DLD1 (cell line): Measurements from ENCODE around the gene CFAP54.
"Not testable (repeated sequence)": the region's sequence is repeated elsewhere in the genome, so short reads cannot be mapped to it uniquely, and the experiment has no call there.

Source experiments
- in situ Hi-C: cut with HindIII; loops from 2 replicates; pipeline ENCODE4 v1.10.0; 2017; ENCODE audit warnings: low sequenced_read_pairs

Gene CFAP54, protein sequence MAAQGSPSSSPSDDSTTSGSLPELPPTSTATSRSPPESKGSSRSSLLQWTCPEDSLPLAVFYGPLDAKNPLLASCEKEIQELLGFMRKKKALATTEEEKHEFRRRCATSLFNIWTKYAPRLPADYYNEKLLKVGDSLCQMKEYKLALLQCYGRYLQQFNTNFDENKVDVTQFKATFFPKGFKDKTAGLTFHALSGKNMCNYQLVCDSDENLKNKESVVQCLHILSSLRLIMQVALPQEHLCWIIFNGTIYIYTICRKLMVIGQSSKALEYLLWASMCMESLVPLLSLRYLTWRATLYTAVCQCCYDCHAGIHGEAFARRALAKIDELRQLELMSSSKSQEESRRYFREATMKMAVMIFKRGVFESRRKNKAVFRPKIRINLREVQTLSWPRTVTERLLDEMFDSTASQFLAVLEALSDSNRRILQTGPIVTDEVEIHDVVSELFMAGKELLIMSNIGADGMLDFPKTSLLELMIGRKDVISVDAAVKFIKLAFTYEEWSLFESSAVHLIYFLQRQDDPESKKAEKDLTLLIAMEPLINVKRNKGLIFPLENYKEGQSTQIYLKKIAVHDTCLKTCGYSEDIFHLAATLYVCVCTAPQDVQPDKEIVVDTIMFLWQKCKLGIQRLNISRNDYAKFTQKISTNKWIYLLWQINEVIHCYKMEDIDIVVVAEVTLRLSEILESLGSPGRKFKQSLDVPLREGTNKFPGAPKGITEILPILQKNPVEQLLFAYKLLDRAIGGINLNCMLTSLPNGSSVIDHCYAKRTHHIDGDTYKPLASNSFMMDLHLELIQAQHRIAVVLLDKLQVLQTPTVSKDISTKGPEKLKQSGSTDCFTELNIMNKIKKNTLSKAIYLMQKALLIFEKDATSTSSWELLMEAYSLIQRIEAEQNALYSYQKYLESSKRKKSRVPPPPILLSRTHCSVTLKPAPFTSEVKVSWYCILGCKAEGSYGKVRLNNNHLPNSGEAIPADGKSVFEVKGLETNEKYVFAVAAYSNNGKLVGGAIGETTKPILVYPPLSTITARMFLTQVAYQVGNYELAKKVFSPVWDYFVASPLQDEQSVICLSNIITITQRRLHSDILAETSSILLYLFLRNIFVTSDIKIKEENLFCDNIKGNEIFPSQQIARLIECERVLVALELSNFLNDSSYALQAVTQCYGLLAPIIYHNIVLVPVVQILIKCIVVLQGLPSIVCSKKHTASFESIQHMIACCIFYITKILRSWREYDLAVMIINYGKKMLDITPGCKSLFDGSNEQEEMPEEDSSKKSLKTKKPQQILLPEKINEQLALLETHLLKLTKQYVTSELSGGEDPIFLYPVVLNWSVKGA (N-terminal part only)

DNA sequence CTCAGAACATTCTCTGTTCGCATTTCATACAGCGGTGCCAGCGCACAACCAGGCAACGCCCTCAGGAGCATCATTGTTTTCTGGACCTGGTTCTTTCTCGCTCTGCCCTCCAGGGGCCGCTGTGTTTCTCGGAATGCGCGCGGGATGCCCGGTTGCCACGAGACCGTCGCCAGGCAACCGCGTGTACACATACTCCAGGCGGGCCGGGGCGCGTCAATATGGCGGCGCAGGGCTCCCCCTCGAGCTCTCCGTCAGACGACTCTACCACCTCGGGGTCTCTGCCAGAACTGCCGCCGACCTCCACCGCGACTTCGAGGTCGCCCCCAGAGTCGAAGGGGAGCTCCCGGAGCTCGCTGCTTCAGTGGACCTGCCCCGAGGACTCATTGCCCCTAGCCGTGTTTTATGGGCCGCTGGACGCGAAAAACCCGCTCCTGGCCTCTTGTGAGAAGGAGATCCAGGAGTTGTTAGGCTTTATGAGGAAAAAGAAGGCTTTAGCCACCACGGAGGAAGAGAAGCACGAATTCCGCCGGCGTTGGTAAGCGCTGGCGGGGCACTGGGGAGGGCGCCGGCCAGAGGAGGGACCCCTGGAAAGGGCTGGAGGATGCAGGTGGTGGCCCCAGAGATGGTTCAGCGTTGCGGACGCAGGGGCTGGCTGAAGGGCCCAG lies at the start of gene CFAP54:
Gene CFAP54 (plus strand): TSS at position 186 of the 665 bp plus-strand sequence. CDS start 33 bp downstream, at position 219.
- in situ Hi-C loops = no loop called here

DNA sequence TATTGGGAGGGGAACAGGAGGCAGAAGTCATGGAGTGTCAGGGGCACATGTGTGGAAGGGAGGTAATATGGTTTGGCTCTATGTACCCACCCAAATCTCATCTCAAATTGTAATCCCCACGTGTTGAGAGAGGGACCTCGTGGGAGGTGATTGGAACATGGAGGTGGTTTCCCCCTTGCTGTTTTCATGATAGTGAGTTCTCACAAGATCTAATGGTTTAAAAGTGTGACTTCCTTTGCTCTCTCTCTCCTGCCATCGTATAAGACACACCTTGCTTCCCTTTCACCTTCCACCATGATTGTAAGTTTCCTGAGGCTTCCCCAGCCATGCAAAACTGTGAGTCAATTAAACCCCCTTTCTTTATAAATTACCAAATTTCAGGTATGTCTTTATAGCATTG lies 47.6 kb upstream of the CFAP54 start:
- in situ Hi-C loops = no loop called here

DNA sequence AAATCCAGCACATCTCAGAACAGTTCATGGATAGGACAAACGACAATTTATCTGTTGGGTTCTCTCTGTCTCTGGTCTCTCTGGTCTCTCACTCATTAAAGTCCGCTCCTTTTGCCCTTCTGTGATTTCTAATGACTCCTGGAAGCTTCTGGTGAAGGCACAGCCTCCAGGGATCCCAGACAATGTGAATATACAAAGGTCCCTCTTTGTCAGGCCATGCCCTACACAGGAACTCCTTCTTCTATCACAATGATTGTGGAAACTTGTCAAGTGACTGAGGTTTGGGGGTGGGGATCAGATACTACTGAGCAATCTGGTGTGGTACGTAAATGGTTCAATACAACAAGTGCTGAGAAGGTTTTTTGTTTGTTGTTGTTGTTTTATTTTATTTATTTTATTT lies 46.5 kb upstream of the CFAP54 start:
- in situ Hi-C loops = no loop called here

DNA sequence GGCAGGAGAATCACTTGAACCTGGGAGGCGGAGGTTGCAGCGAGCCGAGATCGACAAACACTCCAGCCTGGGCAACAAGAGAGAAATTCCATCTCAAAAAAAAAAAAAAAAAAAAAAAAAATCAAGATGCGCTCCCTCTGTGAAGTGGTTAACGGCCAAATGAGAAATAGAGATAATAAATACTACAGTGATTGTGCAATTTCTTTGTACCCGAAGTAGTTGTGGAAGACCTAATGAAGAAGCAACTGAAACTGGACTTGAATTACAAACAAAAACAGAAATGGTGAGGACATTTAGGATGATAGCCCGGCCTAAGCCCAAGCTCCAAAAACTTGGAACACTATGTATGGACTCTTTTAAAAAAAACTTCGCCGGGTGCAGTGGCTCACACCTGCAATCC lies 45.0 kb upstream of the CFAP54 start:
- in situ Hi-C loops = no loop called here

DNA sequence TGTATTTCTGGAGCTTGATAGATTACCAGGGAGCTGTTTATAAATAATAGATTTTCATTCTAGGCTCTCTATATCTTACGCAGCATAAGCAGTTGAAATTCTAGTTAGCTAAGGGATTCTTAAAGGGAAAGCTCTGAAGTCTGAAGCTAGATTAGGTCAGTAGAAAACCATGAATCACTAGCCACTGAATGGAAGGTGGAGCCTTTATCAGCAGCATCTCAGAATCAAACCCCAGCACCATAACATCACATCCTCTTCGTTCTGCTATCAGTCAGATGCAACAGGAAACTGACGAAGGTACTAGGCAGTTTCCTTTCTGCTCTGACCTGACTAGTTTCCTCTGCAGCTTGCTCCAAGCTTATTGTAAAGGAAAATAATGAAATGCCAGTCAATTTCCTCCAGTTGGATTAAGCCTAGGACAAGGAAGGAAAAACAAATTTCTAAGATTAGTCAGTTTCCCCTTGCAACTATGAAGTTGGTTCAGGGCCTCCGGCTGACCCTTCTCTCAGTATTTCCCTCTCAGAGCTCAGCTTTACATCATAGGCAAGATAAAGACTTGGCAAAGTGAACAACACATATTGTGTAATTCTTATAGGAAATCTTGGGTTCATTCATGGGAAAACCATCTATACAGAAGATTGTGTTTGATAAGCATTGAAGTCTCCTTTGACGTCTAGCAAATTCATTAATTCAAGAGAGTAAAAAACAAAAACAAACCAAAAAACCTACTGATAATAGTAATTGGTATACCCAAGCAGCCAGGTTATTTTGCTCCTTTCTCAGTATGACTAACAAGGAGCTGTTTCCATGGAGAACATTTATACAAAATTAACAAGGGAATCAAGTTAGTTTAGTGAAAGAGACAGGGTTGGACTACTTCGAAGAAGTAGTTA lies 43.4 kb upstream of the CFAP54 start:
- in situ Hi-C loops = no loop called here

DNA sequence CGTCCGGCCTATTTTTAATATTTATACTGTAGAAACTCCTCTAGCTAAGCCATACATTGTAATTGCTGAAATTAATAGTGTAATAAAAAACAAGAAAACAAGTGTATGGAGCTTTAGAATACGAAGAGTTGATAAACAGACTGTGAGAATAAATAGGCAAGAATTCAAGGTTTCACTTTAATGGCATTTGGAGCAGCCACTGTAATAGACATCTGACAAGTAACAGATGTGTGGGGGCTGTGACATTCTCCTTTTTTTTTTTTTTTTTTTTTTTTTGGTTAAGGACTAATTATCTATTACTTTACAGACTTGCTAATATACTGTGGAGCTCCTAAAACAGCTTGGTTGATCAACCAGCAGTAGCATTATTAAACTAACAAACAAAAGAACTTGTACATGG lies 42.1 kb upstream of the CFAP54 start:
- in situ Hi-C loops = no loop called here

DNA sequence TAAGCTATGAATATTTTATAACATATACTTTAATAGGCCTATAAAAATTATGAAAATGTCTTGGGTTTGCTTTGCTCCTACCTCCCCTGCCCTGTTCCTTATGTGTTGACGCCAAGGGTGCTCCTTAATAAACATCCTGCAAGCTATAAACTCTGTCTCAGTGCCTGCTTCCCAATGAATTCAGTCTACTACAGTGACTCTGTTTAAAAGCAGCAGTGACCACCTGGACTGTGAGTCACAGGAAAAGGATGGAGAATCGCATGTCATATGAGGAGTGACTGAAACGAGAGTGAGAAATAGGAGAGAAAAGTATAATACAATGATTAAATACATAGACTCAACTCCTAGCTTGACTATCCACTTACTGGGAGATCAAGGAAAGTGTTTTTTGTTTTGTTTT lies 41.1 kb upstream of the CFAP54 start:
- in situ Hi-C loops = no loop called here

DNA sequence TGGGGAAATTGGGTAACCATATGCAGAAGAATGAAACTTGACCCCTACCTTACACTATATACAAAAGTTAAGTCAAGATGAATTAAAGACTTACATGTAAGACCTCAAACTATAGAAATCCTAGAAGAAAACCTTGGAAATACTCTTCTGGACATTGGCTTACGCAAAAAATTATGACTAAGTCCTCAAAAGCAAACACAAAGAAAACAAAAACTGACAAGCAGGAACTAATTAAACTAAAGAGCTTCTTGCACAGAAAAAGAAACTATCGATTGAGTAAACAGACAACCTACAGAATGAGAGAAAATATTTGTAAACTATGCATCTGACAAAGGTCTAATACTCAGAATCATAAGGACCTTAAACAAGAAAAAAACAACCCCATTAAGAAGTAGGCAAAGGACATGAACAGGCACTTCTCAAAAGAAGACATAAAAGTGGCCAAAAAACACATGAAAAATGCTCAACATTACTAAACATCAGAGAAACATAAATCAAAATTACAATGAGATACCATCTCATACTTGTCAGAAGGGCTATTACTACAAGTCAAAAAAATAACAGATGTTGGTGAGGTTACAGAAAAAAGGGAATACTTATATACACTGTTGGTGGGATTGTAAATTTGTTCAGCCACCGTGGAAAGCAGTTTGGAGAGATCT lies 37.0 kb upstream of the CFAP54 start:
- in situ Hi-C loops = no loop called here

DNA sequence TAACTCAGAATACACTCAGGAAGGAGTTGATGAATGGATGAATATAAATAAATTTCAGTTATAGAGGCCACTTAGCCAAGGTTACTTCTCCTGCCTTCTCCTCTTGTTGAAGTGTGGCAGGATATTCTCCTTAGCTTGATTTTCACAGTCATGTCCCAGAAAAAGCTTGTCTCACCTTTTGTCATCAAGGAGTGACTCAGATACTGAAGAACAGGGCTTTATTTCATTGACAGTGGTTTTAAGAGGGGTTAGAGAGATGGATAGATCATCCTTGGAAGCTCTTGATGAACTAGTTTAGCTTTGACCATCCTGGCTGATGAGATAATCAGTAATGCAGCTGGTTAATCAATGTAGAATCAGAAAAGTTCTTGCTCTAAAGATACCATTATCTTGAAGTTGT lies 35.0 kb upstream of the CFAP54 start:
- in situ Hi-C loops = no loop called here

DNA sequence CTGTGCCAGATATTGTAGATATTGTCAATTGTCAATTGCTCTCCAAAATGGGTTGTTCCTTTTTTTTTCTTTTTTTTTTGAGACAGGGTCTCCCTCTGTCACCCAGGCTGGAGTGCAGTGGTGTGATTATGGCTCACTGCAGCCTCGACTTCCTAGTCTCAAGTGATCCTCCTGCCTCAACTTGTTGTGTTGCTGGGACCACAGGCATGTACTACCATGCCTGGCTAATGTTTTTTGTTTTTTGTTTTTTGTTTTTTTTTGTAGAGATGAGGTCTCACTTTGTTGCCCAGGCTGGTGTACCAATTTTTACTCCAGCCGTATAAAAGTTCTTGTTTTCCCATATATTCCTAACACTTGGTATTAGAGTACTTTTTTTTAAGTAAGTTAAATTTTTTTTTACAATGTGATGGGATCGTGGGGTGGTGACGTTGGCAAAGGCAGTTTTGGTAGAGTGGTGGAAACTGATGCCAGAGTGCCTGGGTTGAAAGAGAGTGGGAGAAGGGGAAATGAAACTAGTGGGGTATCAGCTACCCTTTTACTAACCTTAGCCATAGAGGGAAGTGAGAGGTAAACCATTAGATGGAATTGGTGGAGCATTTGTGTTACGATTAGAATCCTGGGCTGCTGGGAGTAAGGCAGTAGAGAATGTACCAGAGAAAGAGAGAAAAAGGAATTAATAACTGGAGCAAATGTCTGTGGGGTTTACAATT lies 33.0 kb upstream of the CFAP54 start:
- in situ Hi-C loops = no loop called here

DNA sequence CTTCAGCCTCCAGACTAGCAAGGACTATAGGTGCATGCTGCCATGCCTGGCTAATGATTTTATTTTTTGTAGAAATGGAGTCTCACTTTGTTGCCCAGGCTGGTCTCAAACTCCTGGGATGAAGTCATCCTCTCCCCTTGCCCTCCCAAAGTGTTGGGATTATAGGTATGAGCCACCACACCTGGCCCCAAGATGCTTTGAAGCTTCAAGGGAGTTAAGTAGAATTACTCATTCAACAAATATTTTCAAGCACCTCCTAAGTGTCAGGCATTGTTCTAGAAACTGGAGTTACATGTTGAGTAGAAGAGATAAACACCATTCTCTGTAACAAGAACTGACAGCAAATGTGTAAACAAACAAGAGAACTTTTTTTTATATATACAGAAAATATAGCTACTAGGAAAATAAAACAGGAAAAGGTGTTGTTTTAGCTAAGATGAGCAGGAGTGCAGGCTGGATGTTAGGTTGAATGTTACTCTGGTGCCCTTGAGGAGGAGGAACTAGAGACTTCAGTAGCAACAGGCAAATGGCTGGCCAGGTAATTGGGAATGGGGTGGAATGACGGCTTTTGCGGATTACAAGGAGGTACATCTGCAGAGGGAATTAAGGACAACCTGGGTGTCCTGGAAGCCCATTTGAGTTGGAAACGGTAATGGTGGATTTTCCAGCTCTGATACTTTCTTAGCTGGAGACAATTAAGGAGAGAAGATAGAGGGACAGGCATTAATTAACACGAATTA lies 32.0 kb upstream of the CFAP54 start:
- in situ Hi-C loops = no loop called here

DNA sequence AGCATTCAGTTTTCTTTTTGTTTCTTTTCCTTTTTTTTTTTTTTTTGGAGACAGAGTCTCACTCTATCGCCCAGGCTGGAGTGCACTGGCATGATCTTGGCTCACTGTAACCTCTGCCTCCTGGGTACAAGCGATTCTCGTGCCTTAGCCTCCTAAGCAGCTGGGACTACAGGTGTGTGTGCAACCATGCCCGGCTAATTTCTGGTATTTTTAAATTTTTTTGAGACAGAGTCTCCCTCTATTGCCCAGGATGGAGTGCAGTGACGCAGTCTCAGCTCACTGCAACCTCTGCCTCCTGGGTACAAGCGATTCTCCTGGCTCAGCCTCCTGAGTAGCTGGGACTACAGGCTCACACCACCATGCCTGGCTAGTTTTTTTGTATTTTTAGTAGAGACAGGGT lies 30.1 kb upstream of the CFAP54 start:
- in situ Hi-C loops = not testable (repeated sequence)

DNA sequence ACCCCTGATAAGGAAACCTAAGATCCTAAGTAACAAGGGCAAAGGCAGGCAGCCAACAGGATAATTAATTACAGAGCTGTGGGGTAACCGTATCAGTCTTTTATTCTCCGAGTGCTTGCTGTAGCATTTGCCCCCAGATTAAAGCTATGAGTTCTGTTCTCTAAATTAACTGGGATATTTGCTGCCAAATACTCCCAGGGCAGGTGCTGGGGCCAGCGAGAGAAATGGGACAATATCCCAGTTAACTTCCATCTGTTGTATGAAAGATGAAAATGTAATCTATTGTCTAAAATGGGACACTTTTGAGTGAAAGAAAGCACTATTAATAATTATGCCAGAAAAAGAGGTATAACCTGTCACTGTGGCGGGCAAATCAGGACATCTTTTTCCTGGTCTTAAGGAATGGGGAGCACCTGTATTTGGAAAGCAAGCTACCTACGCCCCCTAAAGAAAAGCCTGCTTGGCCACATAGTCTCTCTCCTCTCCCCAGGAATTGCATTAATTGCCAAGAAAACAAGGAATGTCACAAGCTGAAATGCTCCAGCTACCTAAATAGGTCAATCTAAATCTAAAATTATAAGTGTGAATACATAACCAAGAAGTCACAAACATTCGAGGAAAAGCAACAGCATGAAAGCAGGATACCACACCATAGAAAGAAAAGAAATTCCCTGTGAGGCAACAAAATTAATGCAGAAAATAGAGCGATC lies 26.7 kb upstream of the CFAP54 start:
- in situ Hi-C loops = no loop called here

DNA sequence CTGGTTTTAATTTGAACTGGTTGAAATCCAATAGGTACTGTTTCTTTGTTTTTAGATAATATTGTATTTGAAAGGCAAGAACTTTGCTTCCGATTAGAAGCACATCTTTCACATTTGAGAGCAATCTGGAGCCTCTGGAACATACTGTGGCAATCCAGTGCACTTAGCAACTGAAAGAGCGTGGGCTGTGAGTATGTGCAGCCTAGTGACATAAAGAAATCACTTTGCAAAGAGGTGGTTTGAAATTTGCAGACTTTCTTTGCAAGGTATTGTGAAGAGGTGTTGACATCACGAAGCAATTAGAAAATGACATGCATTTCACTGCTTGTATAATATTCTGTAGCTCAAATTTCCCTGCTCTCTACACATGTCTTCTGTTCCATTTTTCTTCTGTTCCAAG lies 23.5 kb upstream of the CFAP54 start:
- in situ Hi-C loops = no loop called here

DNA sequence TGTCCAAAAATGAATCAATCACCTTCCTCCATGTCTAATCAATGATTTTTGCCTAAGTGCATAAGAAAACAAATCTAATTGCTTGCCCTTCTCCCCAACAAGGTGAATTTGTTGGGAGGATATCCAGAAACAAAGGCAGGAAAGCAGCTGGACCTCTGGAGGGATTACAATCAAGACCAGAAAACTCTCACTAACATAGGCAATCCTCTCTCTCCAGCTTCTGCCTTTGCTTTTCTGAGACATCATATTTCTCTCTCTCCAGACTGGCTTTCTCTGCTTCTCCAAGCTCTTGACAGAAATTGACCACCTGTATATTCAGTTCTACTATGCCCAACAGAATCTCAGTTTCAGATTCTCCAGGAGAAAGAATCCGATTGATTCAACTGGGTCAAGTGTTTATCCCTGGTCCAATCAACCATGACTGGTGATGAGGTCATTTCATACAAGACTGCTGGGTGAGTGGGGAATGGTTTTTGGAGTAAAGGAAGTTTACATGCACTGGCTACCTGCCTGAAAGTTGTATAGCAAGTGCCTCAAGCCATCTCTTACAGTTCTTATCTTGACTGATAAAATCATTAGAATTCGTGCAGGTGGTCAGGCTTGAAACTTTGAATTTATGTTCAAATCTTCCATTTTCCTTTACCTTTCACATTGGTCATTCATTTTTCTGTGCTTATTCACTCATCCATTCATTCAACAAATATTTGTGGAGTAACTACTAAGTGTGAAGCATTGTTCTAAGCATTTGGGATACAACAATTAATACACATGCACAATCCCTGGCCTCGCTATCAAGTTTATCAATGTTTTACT lies 22.2 kb upstream of the CFAP54 start:
- in situ Hi-C loops = no loop called here

DNA sequence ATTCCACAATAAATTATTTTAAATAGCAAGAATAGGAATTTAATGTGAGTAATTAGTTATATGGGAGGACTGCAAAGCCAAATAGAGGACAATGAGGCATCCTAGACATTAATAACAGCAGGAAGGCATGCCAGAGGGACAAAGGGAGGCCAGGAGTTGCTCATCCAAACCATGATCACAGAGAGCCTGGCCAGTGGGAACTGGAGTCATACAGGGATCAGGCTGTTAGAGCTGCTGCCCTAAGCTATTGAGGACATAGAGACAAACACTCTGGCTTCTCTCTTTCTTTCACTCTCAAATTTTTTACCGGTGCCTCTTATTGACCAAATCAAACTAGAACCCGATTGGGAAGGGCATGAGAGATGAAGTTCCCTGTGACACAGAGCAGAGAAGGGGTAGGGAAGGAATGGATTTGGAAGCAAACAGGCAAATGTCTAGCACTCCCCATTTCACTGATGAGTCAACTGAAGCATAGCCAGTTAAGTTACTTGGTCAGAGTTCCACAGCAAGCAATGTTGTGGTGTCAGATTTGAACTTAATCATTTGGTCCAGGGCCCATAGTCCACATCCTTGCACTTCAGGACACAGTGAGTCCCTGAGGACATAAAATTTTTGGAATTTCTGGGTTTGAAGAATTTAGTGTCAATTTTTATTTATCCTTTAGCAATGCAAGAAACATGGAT lies 17.9 kb upstream of the CFAP54 start:
- in situ Hi-C loops = no loop called here
